NCI-H748 treated with DMSO at 0.1 percent for 48 hours (cell line): Measurements from ENCODE around the gene FUBP1.
"Not testable (repeated sequence)": the region's sequence is repeated elsewhere in the genome, so short reads cannot be mapped to it uniquely, and the experiment has no call there.

Experiments used
- DNase-seq: peaks from one replicate; lab custom pipeline; 2025; lab: John Stamatoyannopoulos, UW

The FUBP1 gene

DNA sequence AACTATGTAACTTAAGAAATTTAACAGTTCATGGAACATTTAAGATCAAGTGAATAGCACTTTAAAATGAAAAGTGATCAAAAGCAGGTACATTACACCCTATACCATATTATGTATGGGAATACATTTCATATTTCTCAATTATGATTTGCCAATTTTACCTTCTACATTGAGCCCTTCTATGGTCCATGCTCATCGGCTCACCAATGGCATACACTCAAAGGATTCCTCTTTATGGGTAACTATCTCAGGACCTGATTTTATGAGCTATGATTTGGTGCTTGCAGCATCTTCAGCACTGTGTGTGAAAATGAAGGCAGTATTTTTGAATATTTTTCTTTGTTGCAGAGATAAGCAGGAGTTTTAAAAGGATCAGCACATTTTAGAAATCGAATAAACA, 33.5 kb downstream of the FUBP1 start:
- no peak for DNase-seq

DNA sequence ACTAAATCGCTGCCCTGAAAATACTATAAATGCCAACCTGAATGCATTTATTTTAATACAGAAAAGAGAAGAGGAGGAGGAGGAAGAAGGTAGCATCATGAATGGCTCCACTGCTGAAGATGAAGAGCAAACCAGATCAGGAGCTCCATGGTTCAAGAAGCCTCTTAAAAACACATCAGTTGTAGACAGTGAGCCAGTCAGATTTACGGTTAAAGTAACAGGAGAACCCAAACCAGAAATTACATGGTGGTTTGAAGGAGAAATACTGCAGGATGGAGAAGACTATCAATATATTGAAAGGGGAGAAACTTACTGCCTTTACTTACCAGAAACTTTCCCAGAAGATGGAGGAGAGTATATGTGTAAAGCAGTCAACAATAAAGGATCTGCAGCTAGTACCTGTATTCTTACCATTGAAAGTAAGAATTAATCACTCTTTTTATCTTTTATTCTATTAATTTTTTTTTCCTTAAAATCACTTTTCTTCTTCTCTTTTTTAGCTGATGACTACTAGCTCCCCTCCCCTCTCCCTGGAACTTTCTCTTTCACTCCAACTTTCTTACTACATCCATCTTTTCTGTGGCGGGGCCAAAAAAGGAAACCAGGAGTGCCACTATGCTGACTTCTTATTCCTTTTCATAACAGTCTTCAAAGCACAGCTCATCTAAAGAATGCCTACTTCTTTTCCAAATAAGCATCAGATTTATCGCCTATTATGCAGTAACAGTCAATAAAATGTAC, 36.3 kb downstream of the FUBP1 start:
- no peak for DNase-seq

DNA sequence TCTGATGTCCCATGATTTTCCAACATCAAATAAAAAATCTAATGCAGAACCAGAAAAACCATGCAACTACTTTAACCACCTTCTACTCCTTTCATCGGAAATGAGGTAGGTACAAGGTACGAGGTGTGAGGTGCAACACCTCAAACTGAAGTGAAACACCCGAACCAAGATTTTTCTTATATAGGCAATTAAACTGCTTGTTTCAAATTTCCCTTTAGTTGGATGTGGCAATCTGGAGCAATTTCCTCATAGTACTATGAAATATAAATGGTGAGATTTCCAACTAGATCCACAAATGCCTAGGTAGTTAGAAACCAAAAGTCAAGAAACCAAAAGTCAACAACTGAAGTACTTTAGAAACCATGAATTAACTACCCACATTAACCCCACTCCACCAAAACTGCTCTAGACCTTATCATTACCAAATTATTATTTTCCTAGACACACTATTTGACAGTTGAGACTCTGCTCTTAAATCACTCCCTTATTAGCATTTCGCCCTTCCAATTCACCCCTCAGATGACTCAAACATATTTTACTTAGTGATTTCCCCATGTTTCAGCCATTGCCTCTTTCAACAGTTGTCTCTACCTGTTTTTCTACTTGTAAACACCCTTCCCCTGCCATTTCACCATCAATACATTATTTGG, 37.8 kb downstream of the FUBP1 start:
- DNase-seq, result no peak

DNA sequence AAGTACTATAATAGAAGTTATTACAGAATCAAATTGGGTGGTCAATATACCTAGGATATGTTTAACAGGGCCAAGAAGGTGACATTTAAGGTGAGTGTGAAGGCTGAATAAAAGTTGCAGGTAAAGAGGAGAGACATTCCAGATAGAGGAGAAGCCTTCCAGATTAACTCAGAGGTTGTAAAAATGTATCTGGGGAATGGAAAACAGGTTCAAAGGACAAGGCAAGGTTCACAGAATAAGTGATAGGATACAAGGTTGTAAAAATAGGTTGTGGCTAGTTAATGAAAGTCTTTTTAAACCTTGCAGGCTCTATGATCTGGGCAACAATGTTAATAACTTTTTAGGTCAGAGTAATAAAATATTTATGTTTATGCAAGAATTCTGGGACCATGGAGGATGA, 40.2 kb downstream of the FUBP1 start:
- no peak for DNase-seq

GRCh38 chr1:77929806-77930205, 49.1 kb downstream of the FUBP1 start:
- no peak for DNase-seq

GRCh38 chr1:77927414-77927813, 51.5 kb downstream of the FUBP1 start:
- DNase-seq, result no peak

- DNase-seq, result no peak
Measured at GRCh38 chr1:77926561-77927357, 52.1 kb downstream of the FUBP1 start.

GRCh38 chr1:77925956-77926355, 52.9 kb downstream of the FUBP1 start:
- DNase-seq, result no peak

- no peak for DNase-seq
Measured at GRCh38 chr1:77925518-77925917, 53.4 kb downstream of the FUBP1 start.

- not testable (repeated sequence) for DNase-seq
Measured at GRCh38 chr1:77918918-77919317, 60.0 kb downstream of the FUBP1 start.

DNA sequence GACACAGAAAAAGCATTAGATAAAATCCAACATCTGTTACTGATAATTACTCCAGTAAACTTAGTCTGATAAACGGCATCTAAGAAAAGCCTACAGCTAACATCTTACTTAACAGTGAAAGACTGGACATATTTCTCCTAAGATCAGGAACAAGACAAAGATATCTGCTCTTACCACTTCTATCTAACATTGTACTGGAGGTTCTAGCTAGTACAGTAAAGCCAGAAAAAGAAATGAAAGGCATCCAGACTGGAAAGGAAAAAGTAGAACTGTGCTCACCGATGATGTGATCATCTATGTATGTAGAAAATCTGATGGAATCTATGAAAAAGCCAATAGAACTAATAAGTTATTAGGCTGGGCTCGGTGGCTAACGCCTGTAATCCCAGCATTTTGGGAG, 68.8 kb downstream of the FUBP1 start:
- DNase-seq, result no peak

DNA sequence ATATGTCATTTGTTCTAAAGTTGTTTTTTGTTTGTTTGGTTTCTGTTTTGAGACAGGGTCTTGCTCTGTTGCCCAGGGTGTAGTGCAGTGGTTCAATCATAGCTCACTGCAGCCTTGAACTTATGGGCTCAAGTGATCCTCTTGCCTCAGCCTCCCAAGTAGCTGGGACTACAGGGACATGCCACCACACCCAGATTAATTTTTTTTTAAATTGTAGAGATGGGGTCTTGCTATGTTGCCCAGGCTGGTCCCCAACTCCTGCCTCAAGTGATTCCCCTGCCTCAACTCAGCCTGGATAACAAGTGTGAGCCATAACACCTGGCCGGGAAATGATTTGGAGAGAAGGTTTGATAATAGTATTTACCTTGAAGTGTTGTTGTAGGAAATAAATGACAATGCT, 72.2 kb downstream of the FUBP1 start:
- no peak for DNase-seq

DNA sequence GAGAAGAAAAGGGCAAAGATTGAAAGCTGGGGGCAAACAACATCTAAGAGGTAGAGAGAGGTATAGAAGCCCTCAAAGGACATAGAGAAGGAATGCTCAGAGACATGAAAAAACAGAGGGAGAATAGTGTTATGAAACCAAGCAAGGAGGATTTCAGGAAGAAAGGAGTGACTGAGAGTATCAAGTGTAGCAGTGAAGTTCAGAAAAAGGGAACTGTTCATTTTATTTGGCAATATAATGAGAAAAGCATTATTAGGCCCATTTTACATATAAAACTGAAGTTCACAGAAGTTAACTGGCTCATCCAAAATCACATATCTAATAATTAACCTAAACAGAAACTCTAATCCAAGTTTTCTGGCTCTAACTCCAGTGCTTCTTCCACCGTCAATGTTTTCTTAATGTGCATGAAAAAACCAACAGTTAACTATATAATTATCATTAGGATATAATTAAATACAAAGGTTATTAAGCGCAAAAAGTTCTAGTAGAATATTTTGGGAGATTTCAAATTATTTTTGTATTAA, 72.8 kb downstream of the FUBP1 start:
- DNase-seq, result no peak

- DNase-seq, result no peak
Measured at GRCh38 chr1:77905603-77906002, 73.3 kb downstream of the FUBP1 start.

DNA sequence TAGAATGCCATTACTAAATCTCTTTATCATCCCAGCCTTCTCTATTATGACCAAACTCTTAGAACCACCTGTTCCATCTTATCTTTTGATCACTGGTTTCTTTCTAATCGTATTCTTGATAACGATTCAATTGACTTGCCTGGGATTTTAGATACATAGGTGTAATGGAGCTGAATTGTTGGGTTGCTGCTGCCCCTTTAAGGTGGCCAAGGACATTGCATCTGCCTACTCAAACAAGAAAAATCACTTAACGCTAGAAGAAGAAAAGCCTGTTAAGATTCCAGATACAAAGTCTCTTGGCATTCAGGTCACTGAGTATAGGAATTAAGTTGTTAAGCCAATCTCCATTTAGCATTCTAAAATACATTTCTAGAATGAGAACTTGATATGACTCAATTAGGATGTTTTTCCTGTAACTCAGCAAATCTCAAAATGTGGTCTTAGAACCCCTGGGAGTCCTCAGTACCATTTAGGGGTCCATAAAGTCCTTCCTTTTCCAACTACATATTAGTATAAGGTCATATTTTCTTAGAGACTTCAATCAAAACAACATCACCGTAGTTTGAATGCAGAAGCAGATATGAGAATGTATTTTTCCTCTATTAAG, 78.1 kb downstream of the FUBP1 start:
- DNase-seq, result peak; percentile 11

- DNase-seq, result no peak
Measured at GRCh38 chr1:77899647-77900320, 79.1 kb downstream of the FUBP1 start.
